H1 (cell line): ENCODE data around the gene CDHR2. TPM values are rescaled to one million over a fixed set of nuclear protein-coding genes. Genes with fewer than 3 reads are reported as not detected.

Source experiments
- CTCF ChIA-PET: fragments of 300-600 bp; sonication (Branson Sonifier 250); formaldehyde crosslinking; loops from one replicate; lab custom pipeline; 2021; ENCODE audit not compliant: partially characterized antibody; lab: Charles Lee
- POLR2A ChIA-PET: fragments of 300-600 bp; sonication (Branson Sonifier 250); formaldehyde crosslinking; loops from one replicate; lab custom pipeline; 2021; ENCODE audit warnings: inconsistent platforms; ENCODE audit not compliant: partially characterized antibody; lab: Charles Lee
- DNase-seq, 2 experiments: peaks; one replicate each; pipeline versions ENCODE4 v3.0.0 to v3.0.0-alpha.2; 2010 to 2022; ENCODE audit warnings: low spot score in 2 of 2, low read depth in 1 of 2, mixed read lengths in 1 of 2
- FAIRE-seq: peaks from 2 replicates; lab custom pipeline; 2011; peaks lifted over from hg19 to GRCh38; lab: Jason Lieb, UNC
- H2AFZ ChIP-seq: 2 replicates; pipeline ENCODE4 v1.8.1; 2012; ENCODE audit warnings: low read length, inconsistent platforms
- H2AK5ac ChIP-seq: 2 replicates; pipeline ENCODE4 v1.6.1; 2013; ENCODE audit warnings: low read depth, low read length
- H2BK120ac ChIP-seq: replicated peaks from 2 replicates; pipeline ENCODE3; 2013; ENCODE audit warnings: low read depth, low read length, inconsistent platforms
- H2BK12ac ChIP-seq: 2 replicates; pipeline ENCODE4 v1.6.1; 2013; ENCODE audit warnings: low read depth, low read length
- H2BK15ac ChIP-seq: 2 replicates; pipeline ENCODE4 v1.6.1; 2013; ENCODE audit warnings: low read length
- H2BK20ac ChIP-seq: 2 replicates; pipeline ENCODE4 v1.6.1; 2013; ENCODE audit warnings: low read length
- H2BK5ac ChIP-seq: 2 replicates; pipeline ENCODE4 v1.6.1; 2013; ENCODE audit warnings: low read depth, low read length
- H3K14ac ChIP-seq: 2 replicates; pipeline ENCODE4 v1.6.1; 2013; ENCODE audit warnings: inconsistent platforms; ENCODE audit not compliant: insufficient read length
- H3K18ac ChIP-seq: 2 replicates; pipeline ENCODE4 v1.6.1; 2013; ENCODE audit warnings: low read length; ENCODE audit errors: extremely low read depth
- H3K23ac ChIP-seq: 2 replicates; pipeline ENCODE4 v1.6.1; 2013; ENCODE audit warnings: inconsistent platforms; ENCODE audit not compliant: insufficient read length
- H3K23me2 ChIP-seq: 2 replicates; pipeline ENCODE4 v1.6.1; 2013; ENCODE audit warnings: low read depth, low read length
- H3K27ac ChIP-seq: 2 replicates; pipeline ENCODE4 v1.6.1; 2011; ENCODE audit warnings: low read depth, low read length, inconsistent platforms
- H3K27me3 ChIP-seq, 4 experiments: replicated peaks in 1 of 4; 1 replicate in 1 of 4; 2 replicates in 3 of 4; pipeline versions ENCODE4 v1.6.1 to v1.8.1; 2011 to 2013; ENCODE audit warnings: low read length in 3 of 4, mild to moderate bottlenecking in 3 of 4, inconsistent platforms in 2 of 4, mixed read lengths in 2 of 4, moderate library complexity in 1 of 4; ENCODE audit not compliant: control insufficient read depth in 3 of 4, insufficient read depth in 3 of 4; ENCODE audit errors: extremely low read depth in 1 of 4
- H3K36me3 ChIP-seq, 4 experiments: 2 replicates each; pipeline versions ENCODE4 v1.6.1 to v1.8.1; 2011 to 2013; ENCODE audit warnings: mild to moderate bottlenecking in 4 of 4, low read length in 3 of 4, moderate library complexity in 2 of 4, control low read depth in 1 of 4, inconsistent platforms in 1 of 4; ENCODE audit not compliant: insufficient read depth in 4 of 4, control insufficient read depth in 2 of 4
- H3K4ac ChIP-seq: replicated peaks from 2 replicates; pipeline ENCODE3; 2013; ENCODE audit warnings: low read length, low read depth, mixed read lengths, inconsistent platforms; ENCODE audit not compliant: insufficient read length
- H3K4me1 ChIP-seq, 4 experiments: replicated peaks in 1 of 4; 1 replicate in 1 of 4; 2 replicates in 3 of 4; pipeline versions ENCODE4 v1.6.1 to v1.8.1; 2011 to 2013; ENCODE audit warnings: low read length in 3 of 4, inconsistent platforms in 2 of 4, mixed read lengths in 1 of 4; ENCODE audit not compliant: insufficient read depth in 4 of 4, control insufficient read depth in 3 of 4
- H3K4me2 ChIP-seq, 2 experiments: 2 replicates each; pipeline versions ENCODE4 v1.6.1 to v1.8.1; 2011 to 2013; ENCODE audit warnings: low read depth in 2 of 2, low read length in 2 of 2, control low read depth in 1 of 2, inconsistent platforms in 1 of 2, mild to moderate bottlenecking in 1 of 2; ENCODE audit not compliant: insufficient read depth in 1 of 2
- H3K4me3 ChIP-seq, 4 experiments: fragments of 200-600, 300-600 bp in 1 of 4; sonication (generic), shearing (Covaris generic), sonication (Bioruptor Twin) in 1 of 4; 2 replicates each; pipeline versions ENCODE4 v1.5.1 to v1.8.1; 2011 to 2016; ENCODE audit warnings: low read length in 4 of 4, low read depth in 3 of 4, control low read depth in 2 of 4, inconsistent platforms in 2 of 4, mild to moderate bottlenecking in 2 of 4, mixed read lengths in 1 of 4, moderate library complexity in 1 of 4; ENCODE audit not compliant: insufficient read depth in 2 of 4; ENCODE audit errors: extremely low read depth in 1 of 4
- H3K56ac ChIP-seq: replicated peaks from 2 replicates; pipeline ENCODE3; 2013; ENCODE audit warnings: low read depth, mild to moderate bottlenecking, mixed read lengths, low read length, inconsistent platforms; ENCODE audit not compliant: insufficient read length
- H3K79me1 ChIP-seq: 2 replicates; pipeline ENCODE4 v1.6.1; 2013; ENCODE audit warnings: low read depth, low read length, control low read depth
- H3K79me2 ChIP-seq, 2 experiments: 2 replicates each; pipeline versions ENCODE4 v1.6.1 to v1.8.1; 2012 to 2013; ENCODE audit warnings: low read length in 2 of 2, mild to moderate bottlenecking in 2 of 2, inconsistent platforms in 1 of 2; ENCODE audit not compliant: insufficient read depth in 2 of 2, control insufficient read depth in 1 of 2
- H3K9ac ChIP-seq, 4 experiments: replicated peaks in 1 of 4; 1 replicate in 1 of 4; 2 replicates in 3 of 4; pipeline versions ENCODE4 v1.6.1 to v1.8.1; 2011 to 2013; ENCODE audit warnings: low read depth in 3 of 4, low read length in 3 of 4, control low read depth in 2 of 4, mild to moderate bottlenecking in 2 of 4, moderate library complexity in 2 of 4, inconsistent platforms in 1 of 4; ENCODE audit errors: extremely low read depth in 1 of 4
- H3K9me3 ChIP-seq, 2 experiments: 2 replicates each; pipeline versions ENCODE4 v1.6.1 to v1.8.1; 2012 to 2013; ENCODE audit warnings: mild to moderate bottlenecking in 2 of 2, moderate library complexity in 2 of 2, control low read depth in 1 of 2, inconsistent platforms in 1 of 2, low read depth in 1 of 2, low read length in 1 of 2, mixed read lengths in 1 of 2; ENCODE audit not compliant: insufficient read depth in 2 of 2
- H4K20me1 ChIP-seq, 2 experiments: replicated peaks in 1 of 2; 2 replicates each; pipeline versions ENCODE3 to v1.8.1; 2011 to 2013; ENCODE audit warnings: inconsistent platforms in 2 of 2, low read length in 2 of 2, mild to moderate bottlenecking in 1 of 2; ENCODE audit not compliant: insufficient read depth in 2 of 2, control insufficient read depth in 1 of 2
- H4K5ac ChIP-seq: 2 replicates; pipeline ENCODE4 v1.6.1; 2013; ENCODE audit warnings: low read length, low read depth, mixed read lengths, inconsistent platforms; ENCODE audit not compliant: insufficient read length
- H4K8ac ChIP-seq: 2 replicates; pipeline ENCODE4 v1.8.0; 2013; ENCODE audit warnings: mild to moderate bottlenecking, moderate library complexity, low read length, inconsistent platforms; ENCODE audit not compliant: insufficient read depth; ENCODE audit errors: extremely low read depth
- H4K91ac ChIP-seq: replicated peaks from 2 replicates; pipeline ENCODE3; 2013; ENCODE audit warnings: low read length, mixed read lengths, inconsistent platforms; ENCODE audit not compliant: insufficient read length
- ASH2L ChIP-seq: fragments of 200-600, 300-600 bp; sonication (generic); IDR thresholded peaks from one replicate; pipeline ENCODE4 v1.7.1; 2017; ENCODE audit warnings: low read length
- CBX5 ChIP-seq: fragments of 300-800, 300-1000 bp; sonication (generic); IDR thresholded peaks from 2 replicates; pipeline ENCODE4 v1.7.1; 2016; ENCODE audit warnings: antibody characterized with exemption, low read length, low read depth
- CREB1 ChIP-seq: IDR thresholded peaks from 2 replicates; pipeline ENCODE4 v1.6.1; 2012; ENCODE audit warnings: inconsistent platforms
- E2F6 ChIP-seq: IDR thresholded peaks from 2 replicates; pipeline ENCODE4 v1.6.1; 2012; ENCODE audit warnings: inconsistent platforms
- EP300 ChIP-seq, 2 experiments: IDR thresholded peaks; 1 replicate in 1 of 2; 2 replicates in 1 of 2; pipeline ENCODE4 v1.6.1; 2011 to 2012; ENCODE audit warnings: low read depth in 2 of 2, low read length in 2 of 2, mild to moderate bottlenecking in 2 of 2, borderline replicate concordance in 1 of 2, inconsistent platforms in 1 of 2, moderate library complexity in 1 of 2
- EZH2 ChIP-seq: fragments of 200-600 bp; sonication (generic); IDR thresholded peaks from 2 replicates; pipeline ENCODE4 v1.7.1; 2012; ENCODE audit warnings: low read depth, mild to moderate bottlenecking, moderate library complexity, low read length, inconsistent platforms; ENCODE audit not compliant: severe bottlenecking
- MAX ChIP-seq: IDR thresholded peaks from 2 replicates; pipeline ENCODE4 v1.6.1; 2012; ENCODE audit warnings: inconsistent platforms
- POLR2A ChIP-seq, 2 experiments: IDR thresholded peaks; 1 replicate in 1 of 2; 2 replicates in 1 of 2; pipeline ENCODE4 v1.6.1; 2011; ENCODE audit warnings: low read depth in 2 of 2, low read length in 2 of 2, mild to moderate bottlenecking in 2 of 2; ENCODE audit errors: control extremely low read depth in 1 of 2
- POU5F1 ChIP-seq: IDR thresholded peaks from 2 replicates; pipeline ENCODE4 v1.6.1; 2011; ENCODE audit warnings: low read depth, mild to moderate bottlenecking, low read length, moderate library complexity
- SP2 ChIP-seq: IDR thresholded peaks from 2 replicates; pipeline ENCODE4 v1.6.1; 2012; ENCODE audit warnings: mild to moderate bottlenecking, low read length, inconsistent platforms
- YY1 ChIP-seq: IDR thresholded peaks from 2 replicates; pipeline ENCODE4 v1.6.1; 2011; ENCODE audit warnings: low read depth, mild to moderate bottlenecking, low read length
- WGBS, 2 experiments: shearing (Covaris generic) in 1 of 2; methylation state at CpG; one replicate each; pipeline versions ENCODE4 v1.1.6 to v1.1.7; 2013 to 2015; ENCODE audit warnings: low lambda C conversion rate in 2 of 2, mixed read lengths in 2 of 2, inconsistent platforms in 1 of 2, low coverage in 1 of 2, missing lambda C conversion rate in 1 of 2; ENCODE audit not compliant: insufficient replicate concordance in 2 of 2, insufficient coverage in 1 of 2, insufficient read length in 1 of 2; ENCODE audit errors: extremely low coverage in 1 of 2, missing lambda C conversion rate in 1 of 2; 5-methylcytosine and 5-hydroxymethylcytosine counted together
- polyA plus RNA-seq, 7 experiments: library from polyadenylated mRNA; depleted of rRNA in 3 of 7; stranded (reverse) in 5 of 7; unstranded in 2 of 7; fragments of >200 nt in 5 of 7; fragments of 200-250 nt in 2 of 7; gene quantifications; 1 replicate in 5 of 7; 2 replicates in 1 of 7; 4 replicates in 1 of 7; pipeline versions ENCODE4 v1.2.1 to v1.2.3, GENCODE V29; 2011 to 2013; ENCODE audit warnings: missing spikeins in 2 of 7, mixed read lengths in 2 of 7
- total RNA-seq: library from RNA; stranded (reverse); fragmentation: NEBNext Ultra II Directional; extraction: Animal tissue kit (Norgen Biotek cat#: 25700); gene quantifications from 2 replicates; pipeline ENCODE4 v1.2.1, GENCODE V29; 2021

The CDHR2 gene
- total and polyA plus RNA-seq, 2 of the 8 experiments (the other 6 are each of a cell fraction or from before 2014, with no cell fraction given) = 0.02 to 0.43 TPM

- CTCF ChIA-PET = interaction anchor here (0.7 to 1.0 kb wide), 3 partner anchors 10 to 41 kb away, joined by 3 to 5 read pairs (median 3); no protein-coding TSS in a partner anchor
- Histone ChIP-seq H3K56ac (no peak overlapping the region), H3K79me2 (no peaks in the 10 kb centered on the region), H3K79me1 (no peaks in the 10 kb centered on the region), H3K23me2 (peaks cover 3% of the 10 kb centered on the region; the same call in 1 of the 2 replicates), H3K14ac (no peak overlapping the region), H4K20me1 (peaks cover 2 to 5% of the 10 kb centered on the region in 2 experiments), H2AFZ (no peak overlapping the region), H2BK120ac (peak overlapping the region; percentile 33), H3K4me3 (peak overlapping the region in 3 of 4 experiments; percentile 6 to 54 (median 11); a peak in 4 of 8 replicates), H3K27ac (no peak overlapping the region), H2BK15ac (peak overlapping the region; percentile 100; the same call in 1 of the 2 replicates), H2BK20ac (peak overlapping the region; percentile 48; the same call in 1 of the 2 replicates), H3K4me2 (peak overlapping the region; percentile 63 to 72), H3K9ac (no peak overlapping the region), H2AK5ac (no peak overlapping the region; the same call in 1 of the 2 replicates), H3K27me3 (peaks cover 9 to 47% (median 26%) of the 10 kb centered on the region in 4 experiments; a peak in 6 of 7 replicates), H3K23ac (no peak overlapping the region), H4K5ac (peak overlapping the region; percentile 57), H4K91ac (peak overlapping the region; percentile 27), H4K8ac (peak overlapping the region; percentile 28; the same call in 1 of the 2 replicates), H3K18ac (peak overlapping the region; percentile 95), H3K4ac (no peak overlapping the region), H3K36me3 (no peaks in the 10 kb centered on the region), H2BK5ac (no peak overlapping the region), H2BK12ac (peak overlapping the region; percentile 90; the same call in 1 of the 2 replicates), H3K9me3 (peaks cover 0 to 6% of the 10 kb centered on the region in 2 experiments; a peak in 1 of 4 replicates), H3K4me1 (peaks cover 0 to 13% (median 7%) of the 10 kb centered on the region in 4 experiments; a peak in 6 of 7 replicates)
- no peak for FAIRE-seq
- 25% methylated on average over 54 of the region's 59 CpGs; no CpG with 5 or more reads in 1 of the 2 experiments for WGBS, 2 experiments
- POLR2A ChIA-PET = interaction anchor here (0.9 to 2.8 kb wide), 4 partner anchors 10 to 84 kb away, joined by 3 to 19 read pairs (median 4); partner anchors contain the start of genes EIF4E1B, RNF44, SNCB and TSPAN17
- DNase-seq = peak in 1 of 2 experiments; percentile 71
- TF ChIP-seq POLR2A (IDR thresholded peaks at IDR 0.05; ENCODE audit: control extremely low read depth in 1 of 2, low read depth in 2 of 2, low read length in 2 of 2) (no peak), SP2 (no peak), POU5F1 (no peak), ASH2L (peak; percentile 13), YY1 (no peak), EZH2 (peak; percentile 48), EP300 (IDR thresholded peaks at IDR 0.05; ENCODE audit: borderline replicate concordance in 1 of 2, low read depth in 2 of 2, low read length in 2 of 2) (no peak), CBX5 (no peak), MAX (peak; percentile 85), E2F6 (peak; percentile 97), CREB1 (no peak)
Measured at GRCh38 chr5:176619569-176620332, 70.6 kb downstream of the CDHR2 start.
